ENCODE data around the gene MAP7.
A peak's percentile ranks its signal among the peaks of the same experiment; 100 is the strongest.
"Not testable (repeated sequence)": the region's sequence is repeated elsewhere in the genome, so short reads cannot be mapped to it uniquely, and the experiment has no call there.

The MAP7 gene

DNA sequence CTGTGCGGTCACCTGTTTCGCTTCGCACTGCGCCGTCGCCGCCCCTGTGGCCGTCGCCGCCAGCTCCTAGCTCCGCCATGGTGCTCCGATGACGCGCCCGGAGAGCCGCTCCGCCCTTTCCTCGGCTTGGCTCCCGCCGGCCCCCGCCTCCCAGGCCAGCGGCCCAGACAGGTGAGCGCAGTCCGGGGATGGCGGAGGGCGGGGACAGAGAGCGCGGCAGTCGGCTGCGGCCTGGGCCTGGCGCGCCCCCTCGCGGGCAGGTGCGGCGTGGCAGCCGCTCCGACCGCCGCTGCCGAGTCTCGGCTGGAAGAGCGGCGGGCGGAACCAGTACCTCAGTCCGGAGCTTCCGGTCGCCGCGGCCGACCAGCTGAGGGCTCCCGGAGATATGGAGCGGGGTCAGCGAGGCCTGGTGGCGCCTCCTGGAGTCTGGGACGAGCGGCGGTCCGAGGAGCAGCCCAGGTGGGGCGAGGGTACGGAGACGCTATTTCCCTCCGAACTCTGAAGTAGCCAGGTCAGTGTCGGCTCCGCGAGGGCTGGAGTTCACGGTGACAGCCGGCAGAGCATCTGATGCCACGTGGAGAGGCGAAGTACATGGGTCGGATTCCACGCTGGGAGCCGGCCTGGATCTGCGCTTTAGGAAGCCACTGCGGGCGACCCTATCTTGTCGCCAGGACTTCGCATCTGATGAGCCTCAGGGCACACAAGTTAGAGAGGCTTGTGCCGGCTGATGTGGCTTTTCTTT lies at the start of gene MAP7:
TSS of gene MAP7 (minus strand) at position 93 of the 742 bp plus-strand sequence. CDS start at position 79, 14 bp downstream.
- peak; percentile 76 for DNase-seq

DNA sequence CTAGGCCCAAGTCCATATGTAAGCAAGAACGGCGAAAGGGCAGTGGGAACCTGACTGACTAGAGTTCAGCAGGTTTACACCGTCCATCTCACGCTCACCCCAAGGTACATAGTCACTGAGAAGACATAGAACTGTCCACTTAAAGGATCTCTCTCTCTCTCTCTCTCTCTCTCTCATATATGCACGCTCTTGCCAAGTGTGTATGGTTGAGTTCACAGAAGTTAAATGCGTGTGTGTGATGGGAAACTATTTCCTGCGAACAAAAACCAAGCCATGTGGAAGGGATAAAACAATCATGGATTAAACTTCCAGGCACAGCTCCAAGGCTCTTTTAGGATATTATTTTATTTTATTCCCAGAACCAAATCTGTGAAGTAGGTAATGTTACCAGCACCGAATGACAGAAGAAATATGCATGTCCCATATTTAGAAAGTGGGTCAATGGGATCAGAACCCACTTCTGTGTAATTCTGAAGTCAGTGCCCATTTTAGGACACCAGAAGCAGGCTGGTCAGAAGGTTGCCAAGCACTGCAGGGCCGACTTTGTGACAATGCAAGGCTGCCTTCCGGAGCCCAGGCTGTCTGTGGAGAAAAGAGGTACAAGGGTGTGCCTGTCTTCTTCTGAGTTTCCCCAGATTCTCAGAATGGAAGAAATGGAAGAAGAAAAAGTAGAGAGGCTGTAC lies 49.2 kb upstream of the MAP7 start:
- DNase-seq, result no peak

DNA sequence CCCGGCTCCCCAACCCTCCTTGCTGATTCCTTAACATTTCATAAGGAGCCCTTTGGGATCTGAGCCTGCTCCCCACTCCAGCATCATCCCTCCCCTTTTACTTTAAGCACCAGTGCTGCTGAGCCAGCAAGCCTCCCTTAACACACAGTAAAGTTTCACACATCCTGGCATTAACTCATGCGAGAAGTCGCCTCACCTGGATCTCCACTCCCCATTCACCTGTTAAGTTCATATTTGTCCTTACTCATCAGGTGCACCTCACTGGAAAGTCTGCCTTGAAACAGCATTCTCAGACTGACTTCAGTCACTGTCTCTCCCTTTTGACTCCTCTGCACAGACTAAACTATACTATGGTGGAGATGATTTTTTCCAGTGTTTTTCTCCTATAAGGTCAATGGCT lies 47.8 kb upstream of the MAP7 start:
- no peak for DNase-seq

DNA sequence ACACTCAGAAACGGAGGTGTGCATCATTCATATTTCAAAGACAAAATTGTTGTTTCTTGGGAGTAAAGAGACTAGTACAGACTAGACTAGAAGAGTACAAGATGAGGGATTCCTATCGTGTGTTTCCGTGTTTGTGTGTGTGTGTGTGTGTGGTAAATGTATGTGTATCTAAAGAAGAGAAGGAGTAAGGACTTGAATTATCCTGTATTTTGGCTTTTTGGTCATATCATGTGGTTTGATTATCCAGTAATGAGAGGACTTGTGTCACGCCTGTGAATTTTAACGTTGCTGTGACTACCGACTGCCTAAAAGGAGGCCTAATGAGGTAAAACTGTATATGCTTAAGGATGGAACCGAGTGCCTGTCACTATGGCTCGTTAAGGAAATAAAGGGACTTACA lies 44.4 kb upstream of the MAP7 start:
- no peak for DNase-seq

DNA sequence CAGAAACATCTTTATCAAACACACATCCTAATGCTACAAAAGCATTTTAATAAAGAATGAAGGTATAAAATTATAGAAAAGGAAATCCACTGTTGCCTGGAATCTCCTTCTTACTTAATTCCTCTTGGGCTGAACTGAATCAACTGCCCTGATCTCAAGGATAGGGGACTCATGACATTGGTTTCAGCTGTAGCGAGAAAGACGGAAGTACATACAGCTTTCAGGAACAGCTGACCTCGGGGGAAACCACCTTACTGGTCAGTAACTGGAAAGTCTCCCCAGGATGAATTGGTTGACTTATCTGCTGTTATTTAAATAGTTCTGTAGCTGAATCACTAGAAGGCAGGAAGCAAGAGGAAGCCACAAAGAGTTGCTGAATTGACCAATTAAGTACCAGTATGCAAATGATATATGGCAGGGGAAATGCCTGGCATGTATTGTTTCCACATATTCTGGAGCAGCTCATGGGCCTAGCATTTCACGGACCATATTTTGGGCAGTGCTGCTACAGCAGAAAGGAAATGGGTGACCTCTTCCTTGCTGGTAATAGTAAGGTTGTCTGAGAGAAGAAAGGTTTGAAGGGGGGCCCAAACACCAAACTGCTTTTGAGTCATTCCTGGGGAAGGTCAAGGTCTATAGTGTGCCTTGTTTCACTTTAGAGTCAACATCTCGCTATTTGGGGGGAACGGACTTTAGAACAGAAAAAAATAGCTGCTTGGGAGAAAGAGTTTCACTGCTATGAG lies 43.7 kb upstream of the MAP7 start:
- DNase-seq, result no peak

DNA sequence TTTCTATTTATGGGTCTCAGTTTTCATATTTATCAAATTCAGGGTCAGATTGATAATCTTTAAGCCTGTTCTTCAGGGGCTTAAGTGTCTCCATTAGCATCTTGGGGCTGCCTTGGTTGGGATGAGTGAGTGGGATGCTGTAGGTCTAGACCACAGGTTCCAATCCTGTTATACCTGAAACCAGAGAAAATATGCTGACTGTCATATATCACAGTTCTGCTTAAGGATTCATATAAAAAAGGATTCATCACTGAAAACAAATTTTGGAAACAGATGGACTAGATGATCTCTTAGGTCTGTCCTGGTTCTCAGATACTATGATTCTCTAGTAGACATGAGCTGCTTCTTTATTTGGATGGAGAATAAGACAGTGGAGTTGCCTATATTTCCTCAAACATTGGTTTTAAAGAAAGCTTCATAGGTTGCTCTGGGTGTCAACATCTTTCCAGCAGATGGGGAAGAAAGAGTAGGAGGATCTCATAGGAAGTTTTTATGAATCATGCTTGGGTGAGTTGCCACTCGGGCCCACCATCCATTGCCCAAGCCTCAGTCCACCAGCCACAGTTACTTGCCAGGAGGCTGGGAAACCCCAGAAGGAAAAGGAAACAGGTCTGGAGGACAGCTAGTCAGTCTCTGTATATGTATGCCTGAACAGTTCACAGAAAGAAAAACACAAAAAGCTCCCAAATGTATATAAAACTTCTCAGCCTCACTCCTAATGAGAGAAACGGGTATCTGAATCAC lies 42.9 kb upstream of the MAP7 start:
- no peak for DNase-seq

DNA sequence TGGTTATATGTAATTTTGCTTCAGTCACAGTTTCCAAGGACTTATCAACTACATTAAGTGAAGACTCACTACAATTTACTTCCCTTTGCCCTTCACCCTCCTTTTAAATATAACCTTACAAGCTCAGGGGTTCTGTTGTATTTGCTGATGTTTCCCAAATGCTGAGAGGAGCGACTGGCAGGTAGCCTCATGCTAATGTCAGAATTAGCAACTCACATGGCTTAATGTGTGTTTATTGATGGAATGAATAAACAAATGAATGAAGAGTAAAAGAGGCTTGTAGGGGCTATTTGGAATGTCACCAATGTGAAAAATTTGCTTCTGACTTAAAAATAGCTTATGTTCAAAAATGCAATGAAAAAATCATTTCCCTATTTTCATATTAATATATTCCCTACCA lies 41.4 kb upstream of the MAP7 start:
- DNase-seq, result no peak

DNA sequence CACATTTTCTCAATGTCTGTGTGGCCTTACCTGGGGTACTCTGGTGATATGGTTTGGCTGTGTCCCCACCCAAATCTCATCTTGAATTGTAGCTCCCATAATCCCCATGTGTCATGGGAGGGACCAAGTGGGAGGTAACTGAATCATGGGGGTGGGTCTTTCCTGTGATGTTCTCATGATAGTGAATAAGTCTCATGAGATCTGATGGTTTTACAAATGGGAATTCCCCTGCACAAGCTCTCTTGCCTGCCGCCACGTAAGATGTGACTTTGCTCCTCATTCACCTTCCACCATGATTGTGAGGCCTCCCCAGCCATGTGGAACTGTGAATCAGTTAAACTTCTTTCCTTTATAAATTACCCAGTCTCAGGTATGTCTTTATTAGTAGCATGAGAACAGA lies 40.6 kb upstream of the MAP7 start:
- DNase-seq, result not testable (repeated sequence)

DNA sequence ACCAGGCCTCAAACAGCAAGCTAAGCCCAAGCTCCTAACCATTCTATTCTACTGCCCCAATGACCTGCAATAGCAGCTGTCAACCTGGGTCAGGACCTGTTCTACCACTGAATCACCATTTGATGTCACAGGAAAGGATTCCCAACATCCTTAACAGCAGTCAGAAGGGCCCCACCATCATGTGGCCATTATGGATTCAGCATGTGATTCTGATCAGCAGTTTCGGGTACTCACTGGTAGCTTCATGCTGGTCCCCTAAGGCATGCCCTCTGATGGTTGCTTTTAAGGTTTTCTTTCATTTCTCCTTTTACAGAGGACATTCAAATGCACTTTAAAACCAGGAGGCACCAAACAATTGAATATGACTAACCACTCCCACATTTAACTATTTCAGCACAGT lies 37.3 kb upstream of the MAP7 start:
- no peak for DNase-seq

DNA sequence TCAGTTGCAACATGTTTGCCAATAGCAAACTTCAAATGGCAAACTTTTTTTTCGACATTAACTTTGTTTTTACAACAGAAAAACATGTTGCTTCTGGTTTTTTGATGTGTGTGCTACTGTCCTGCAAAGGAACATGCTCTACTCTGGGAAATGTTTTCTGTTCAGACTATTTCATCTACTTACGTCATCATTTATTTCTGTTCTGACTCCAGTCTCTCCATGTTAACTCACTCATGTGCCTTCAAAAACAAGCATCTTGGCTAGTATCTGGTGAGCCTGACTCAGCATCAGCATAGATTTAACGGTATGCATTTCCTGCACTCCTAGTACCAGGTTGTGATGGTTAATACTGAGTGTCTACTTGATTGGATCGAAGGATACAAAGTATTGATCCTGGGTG lies 36.1 kb upstream of the MAP7 start:
- DNase-seq, result no peak

DNA sequence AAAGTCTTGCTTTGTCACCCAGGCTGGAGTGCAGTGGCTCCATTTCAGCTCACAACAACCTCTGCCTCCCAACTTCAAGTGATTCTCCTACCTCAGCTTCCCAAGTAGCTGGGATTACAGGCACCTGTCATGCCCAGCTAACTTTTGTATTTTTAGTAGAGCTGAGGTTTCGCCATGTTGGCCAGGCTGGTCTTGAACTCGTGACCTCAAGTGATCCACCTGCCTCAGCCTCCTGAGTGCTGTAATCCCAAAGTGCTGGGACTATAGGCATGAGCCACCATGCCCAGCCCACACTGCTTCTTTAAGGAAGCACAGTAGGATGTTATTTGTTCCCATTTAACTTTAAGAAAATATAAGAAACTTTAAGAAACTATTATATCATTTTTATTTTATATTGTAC lies 35.3 kb upstream of the MAP7 start:
- DNase-seq, result not testable (repeated sequence)

DNA sequence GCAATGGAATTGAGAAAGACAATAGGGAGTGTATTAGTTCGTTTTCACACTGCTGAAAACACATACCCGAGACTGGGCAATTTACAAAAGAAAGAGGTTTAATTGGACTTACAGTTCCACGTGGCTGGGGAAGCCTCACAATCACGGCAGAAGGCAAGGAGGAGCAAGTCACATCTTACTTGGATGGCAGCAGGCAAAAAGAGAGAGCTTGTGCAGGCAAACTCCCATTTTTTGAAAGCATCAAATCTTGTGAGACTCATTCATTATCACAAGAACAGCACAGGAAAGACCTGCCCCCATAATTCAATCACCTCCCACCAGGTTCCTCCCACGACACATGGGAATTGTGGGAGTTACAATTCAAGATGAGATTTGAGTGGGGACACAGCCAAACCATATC lies 34.1 kb upstream of the MAP7 start:
- DNase-seq, result not testable (repeated sequence)

DNA sequence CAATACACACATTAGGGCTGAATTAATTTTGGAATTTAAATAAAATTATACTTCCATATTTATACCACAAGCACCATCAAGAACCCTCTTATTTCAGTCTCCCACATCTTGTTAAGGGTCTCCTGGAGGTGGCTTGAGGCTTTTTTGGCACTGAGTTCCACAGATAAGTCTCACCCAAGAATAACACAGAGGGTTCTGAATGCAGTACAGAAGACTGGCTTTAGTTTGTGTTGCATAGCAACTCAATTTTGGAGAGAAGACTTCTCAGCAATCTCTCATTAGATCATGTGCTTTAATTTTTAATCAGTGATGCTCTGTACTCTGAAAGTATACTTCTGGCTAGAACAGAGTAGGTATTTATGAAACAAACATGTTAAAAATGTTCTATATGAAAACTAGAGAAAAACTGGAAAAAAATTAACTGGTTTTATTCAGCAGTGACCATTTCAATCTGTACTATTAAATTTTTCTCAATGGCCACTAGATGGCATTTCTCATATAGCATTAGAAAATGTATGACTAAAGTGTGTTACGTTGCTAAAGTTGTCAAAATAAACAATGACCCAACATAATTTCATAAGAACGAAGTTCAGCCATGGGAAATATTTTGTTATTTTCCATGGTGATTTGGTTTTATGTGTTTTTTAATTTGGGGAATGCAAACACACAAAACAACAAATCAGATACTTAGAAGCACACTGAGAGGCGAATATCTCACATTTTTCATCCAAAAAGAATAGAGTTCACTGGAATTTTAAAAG lies 32.7 kb upstream of the MAP7 start:
- no peak for DNase-seq

DNA sequence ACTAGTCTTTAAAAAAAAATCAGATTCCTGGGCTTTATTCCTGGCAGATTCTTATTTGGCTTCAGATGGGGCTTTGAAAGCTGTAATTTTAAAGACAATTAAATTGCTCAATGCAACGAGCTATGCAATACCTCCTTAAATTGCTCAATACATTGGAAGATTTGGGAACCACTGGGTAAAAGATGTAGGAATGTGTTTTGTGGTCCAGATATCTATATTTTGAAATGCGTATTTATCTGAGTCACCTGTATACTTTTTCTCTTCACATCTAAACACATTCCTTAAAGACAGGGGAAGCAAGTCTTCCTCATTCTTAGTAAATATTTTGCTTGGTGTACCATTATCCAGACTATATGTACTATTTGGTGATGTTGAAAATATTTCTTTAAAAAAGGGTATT lies 29.6 kb upstream of the MAP7 start:
- DNase-seq, result no peak

DNA sequence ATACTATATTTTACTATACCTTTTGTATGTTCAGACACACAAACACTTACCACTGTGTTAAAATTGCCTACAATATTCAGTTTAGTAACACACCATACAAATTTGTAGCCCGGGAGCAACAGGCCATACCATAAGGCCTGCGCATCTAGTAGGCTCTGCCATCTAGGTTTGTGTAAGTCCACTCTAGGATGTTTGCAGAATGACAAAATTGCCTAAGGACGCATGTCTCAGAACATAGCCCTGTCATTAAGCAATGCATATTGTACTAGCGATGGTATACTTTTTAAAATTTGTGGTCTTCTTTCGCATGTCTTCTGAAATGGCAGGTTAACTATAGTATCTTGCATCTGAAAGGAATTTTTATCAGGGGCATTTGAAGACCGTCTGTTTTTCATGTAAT lies 26.6 kb upstream of the MAP7 start:
- no peak for DNase-seq

DNA sequence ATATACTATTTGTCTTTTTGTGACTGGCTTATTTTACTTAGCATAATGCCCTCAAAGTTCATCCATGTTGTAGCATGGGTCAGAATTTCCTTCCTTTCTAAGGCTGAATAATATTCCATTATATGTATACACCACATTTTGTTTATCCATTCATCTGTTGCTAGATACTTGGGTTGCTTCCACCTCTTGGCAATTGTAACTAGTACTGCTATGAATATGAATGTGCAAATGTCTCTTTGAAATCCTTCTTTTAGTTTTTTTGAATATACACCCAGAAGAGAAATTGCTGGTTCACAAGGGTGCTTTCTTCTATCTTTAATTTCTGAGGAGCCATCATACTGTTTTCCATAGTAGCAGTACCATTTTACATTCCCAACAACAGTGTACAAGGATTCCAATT lies 21.3 kb upstream of the MAP7 start:
- DNase-seq, result no peak

DNA sequence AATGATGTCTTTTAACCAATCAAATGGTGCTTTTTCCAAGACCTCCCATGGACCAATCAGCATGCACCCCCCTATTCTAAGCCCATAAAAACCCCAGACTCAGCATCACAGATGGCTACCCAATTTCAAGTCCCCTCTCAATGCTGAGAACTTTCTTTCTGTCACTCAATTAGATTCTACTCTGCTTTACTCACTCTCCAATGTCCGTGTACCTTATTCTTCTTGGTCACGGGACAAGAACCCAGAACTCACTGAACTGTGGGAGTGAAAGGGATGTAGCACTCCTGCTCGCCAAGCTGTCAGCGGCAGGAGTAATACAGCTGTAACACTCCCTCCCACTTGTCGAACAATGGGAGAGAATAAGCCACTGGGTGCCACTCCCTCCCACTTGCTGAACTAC lies 20.8 kb upstream of the MAP7 start:
- DNase-seq, result no peak

DNA sequence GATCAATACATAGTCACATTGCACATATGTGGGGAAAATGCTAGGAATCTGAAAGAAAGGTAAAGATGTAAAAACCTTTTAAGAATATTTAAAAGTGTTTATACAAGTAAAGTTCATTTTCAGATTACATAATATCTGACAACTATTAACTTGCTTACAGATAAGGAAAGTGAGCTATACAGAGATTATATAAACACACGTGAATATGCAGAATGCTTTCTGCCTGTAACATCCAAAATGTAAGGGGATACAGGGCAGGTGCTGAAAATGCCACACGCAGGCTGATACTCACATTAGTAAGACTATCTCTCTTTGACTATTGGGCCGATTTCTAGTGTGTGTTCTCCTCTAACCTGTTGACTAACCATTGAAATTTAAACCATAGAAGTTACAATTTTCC lies 17.9 kb upstream of the MAP7 start:
- DNase-seq, result no peak

DNA sequence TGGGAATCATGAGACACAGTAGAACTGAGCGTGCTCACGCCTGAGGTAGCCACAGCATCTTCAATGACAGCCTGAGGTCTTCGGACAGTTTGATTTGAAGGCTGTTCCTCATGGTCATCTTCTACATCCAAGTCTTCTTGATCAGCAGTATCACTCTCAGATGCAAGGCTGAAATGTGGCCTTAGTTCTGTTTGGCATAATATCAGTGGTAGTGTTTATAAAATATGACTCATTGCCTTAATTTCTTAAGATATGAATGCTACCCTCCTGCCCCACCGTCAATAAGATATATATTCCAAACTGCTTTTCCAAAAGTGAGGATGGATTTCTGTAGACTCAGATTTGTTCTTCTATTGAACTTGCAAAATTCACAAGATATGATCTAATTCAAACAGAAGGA lies 17.5 kb upstream of the MAP7 start:
- no peak for DNase-seq

DNA sequence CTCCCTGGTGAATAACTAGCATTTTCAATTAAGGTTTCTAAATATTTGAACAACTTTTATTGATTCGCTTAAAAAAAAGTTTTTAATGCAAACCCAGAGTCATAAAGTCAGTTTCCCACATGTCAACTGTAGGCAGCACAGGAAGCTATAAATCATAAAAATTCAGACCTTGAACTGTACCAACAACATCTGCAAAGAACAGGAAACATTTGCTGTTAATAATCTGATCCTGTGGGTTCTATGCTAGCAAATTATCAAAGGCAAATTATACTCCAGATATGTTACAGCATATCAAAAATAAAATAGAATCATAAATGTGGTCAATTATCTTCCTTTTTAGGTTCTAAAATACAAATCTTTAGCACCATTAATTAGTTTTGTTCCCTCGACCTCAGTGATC lies 16.6 kb upstream of the MAP7 start:
- no peak for DNase-seq

DNA sequence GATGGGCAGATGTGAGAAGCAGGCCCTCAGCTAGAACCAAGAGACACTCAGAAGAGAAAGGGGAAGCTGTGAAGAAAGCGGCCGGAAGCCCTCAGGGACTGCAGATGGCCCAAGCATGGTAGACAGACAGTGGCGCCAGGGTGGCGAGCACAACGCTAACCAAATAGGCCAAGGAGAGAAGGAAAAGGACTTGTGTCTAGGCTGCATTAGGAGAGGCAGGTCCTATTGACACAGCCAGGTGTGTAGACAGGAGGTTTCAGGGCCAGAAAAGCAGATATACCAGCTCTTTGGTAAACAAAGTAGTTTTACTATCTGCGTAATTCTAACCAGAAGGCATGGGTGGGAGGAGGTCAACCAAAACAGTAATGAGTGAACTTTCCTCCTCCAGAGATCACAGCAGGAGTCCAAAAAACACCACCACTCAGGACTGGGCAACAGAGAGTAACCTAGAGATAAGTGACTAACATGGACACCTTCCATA lies 15.8 kb upstream of the MAP7 start:
- no peak for DNase-seq

DNA sequence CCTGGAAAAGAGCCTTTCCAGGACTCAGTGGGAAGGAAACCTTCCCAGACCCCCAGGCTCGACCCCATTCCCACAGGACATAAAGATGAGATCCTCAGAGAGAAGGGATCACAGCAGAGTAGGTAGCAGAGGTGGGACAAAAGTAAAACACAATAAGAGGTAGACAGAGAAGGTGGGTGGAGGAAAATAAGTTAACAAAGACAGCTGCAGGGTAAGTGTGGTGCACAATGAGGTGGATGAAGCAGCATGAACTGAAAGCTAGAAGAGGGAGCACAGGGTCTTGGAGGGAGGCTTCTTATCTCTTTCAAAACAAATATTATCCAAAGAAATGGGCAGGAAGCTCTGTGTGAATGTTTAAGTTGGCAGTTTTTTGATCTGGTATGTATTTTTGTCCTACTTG lies 14.0 kb upstream of the MAP7 start:
- DNase-seq, result no peak

Data from activated T-cell treated with anti-CD3 and anti-CD28 coated beads, Interleukin-2, amount 50 U/mL, for 1 hour (primary cell).